Tibial artery (tissue), 4 donors: Measurements from ENCODE around the gene LIMS1.
"Not testable (repeated sequence)": the region's sequence is repeated elsewhere in the genome, so short reads cannot be mapped to it uniquely, and the experiment has no call there.

Source experiments
- DNase-seq, 2 donors: peaks; one replicate each; pipeline ENCODE4 v3.0.0-alpha.2; 2019
- H3K27ac ChIP-seq, 2 donors: fragments of 200-600 bp; sonication (generic) in 1 of 2; 1 replicate in 1 of 2; 2 replicates in 1 of 2; pipeline ENCODE4 v1.5.1; 2018 to 2019; ENCODE audit warnings: mild to moderate bottlenecking in 1 of 2
- H3K27me3 ChIP-seq, 2 donors: fragments of 200-600 bp; sonication (generic) in 1 of 2; one replicate each; pipeline versions ENCODE4 v1.5.1 to v1.6.0; 2016 to 2019
- H3K36me3 ChIP-seq, 3 donors: fragments of 200-600 bp; sonication (generic) in 2 of 3; one replicate each; pipeline ENCODE4 v1.5.1; 2016 to 2019; ENCODE audit warnings: mild to moderate bottlenecking in 2 of 3
- H3K4me1 ChIP-seq, 4 donors: fragments of 200-600 bp; sonication (generic) in 2 of 4; 1 replicate in 3 of 4; 2 replicates in 1 of 4; pipeline ENCODE4 v1.5.1; 2016 to 2019
- H3K4me3 ChIP-seq, 2 donors: fragments of 200-600 bp; sonication (generic) in 1 of 2; 1 replicate in 1 of 2; 2 replicates in 1 of 2; pipeline ENCODE4 v1.5.1; 2018 to 2019; ENCODE audit warnings: mild to moderate bottlenecking in 2 of 2
- H3K9me3 ChIP-seq, 3 donors: fragments of 200-600 bp; sonication (generic) in 1 of 3; one replicate each; pipeline ENCODE4 v1.5.1; 2016 to 2019
- intact Hi-C: fragments of 100-400 bp; cut with DNase I; formaldehyde crosslinking; loops from one replicate; pipeline ENCODE4 v1.15.0; 2023; ENCODE audit warnings: low total_unique reads
- TF ChIP-seq, protein P1 (sequence below), 2 experiments: fragments of 200-600 bp in 1 of 2; fragments of 450-650 bp in 1 of 2; IDR thresholded peaks; one replicate each; pipeline ENCODE4 v1.5.1; 2017 to 2019; ENCODE audit warnings: antibody characterized with exemption in 2 of 2, mild to moderate bottlenecking in 1 of 2, moderate library complexity in 1 of 2

The LIMS1 gene

GRCh38 chr2:108548208-108549003 lies 14.1 kb downstream of the LIMS1 start:
- Histone ChIP-seq H3K36me3 (no peaks in the 10 kb centered on the region), H3K27ac (no peak overlapping the region), H3K27me3 (no peaks in the 10 kb centered on the region), H3K9me3 (no peaks in the 10 kb centered on the region), H3K4me3 (no peak overlapping the region), H3K4me1 (peaks cover 0 to 30% (median 14%) of the 10 kb centered on the region in 4 donors)
- TF ChIP-seq, protein P1, sequence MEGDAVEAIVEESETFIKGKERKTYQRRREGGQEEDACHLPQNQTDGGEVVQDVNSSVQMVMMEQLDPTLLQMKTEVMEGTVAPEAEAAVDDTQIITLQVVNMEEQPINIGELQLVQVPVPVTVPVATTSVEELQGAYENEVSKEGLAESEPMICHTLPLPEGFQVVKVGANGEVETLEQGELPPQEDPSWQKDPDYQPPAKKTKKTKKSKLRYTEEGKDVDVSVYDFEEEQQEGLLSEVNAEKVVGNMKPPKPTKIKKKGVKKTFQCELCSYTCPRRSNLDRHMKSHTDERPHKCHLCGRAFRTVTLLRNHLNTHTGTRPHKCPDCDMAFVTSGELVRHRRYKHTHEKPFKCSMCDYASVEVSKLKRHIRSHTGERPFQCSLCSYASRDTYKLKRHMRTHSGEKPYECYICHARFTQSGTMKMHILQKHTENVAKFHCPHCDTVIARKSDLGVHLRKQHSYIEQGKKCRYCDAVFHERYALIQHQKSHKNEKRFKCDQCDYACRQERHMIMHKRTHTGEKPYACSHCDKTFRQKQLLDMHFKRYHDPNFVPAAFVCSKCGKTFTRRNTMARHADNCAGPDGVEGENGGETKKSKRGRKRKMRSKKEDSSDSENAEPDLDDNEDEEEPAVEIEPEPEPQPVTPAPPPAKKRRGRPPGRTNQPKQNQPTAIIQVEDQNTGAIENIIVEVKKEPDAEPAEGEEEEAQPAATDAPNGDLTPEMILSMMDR (IDR thresholded peaks at IDR 0.05) = no peak
- DNase-seq = no peak
- intact Hi-C loops = no loop called here

DNA sequence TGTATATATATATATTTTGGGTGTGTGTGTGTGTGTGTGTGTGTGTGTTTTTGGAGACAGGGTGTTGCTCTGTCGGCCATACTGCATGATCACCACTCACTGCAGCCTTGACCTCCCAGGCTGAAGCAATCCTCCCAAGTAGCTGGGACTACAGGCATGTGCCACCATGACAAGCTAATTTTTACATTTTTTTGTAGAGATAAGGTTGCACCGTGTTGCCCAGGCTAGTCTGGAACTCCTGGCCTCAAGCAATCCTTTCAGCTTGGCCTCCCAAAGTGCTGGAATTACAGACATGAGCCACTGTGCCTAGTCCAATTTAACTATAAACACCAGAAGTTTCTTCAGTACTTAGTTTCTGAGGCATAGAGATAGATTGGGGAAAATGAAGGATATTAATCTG lies 18.3 kb downstream of the LIMS1 start:
- peak overlapping the region in 1 of 2 donors; percentile 47 for H3K27ac ChIP-seq
- H3K4me3 ChIP-seq = no peak overlapping the region
- H3K9me3 ChIP-seq = no peaks in the 10 kb centered on the region
- DNase-seq = no peak
- H3K4me1 ChIP-seq = peaks cover 0 to 47% (median 26%) of the 10 kb centered on the region in 4 donors
- H3K36me3 ChIP-seq = no peaks in the 10 kb centered on the region
- H3K27me3 ChIP-seq = no peaks in the 10 kb centered on the region
- intact Hi-C loops = no loop called here
- TF ChIP-seq, protein P1 (IDR thresholded peaks at IDR 0.05) = no peak

- Histone ChIP-seq H3K4me3 (no peak overlapping the region), H3K27ac (peak overlapping the region; percentile 36 to 47), H3K9me3 (no peaks in the 10 kb centered on the region), H3K36me3 (no peaks in the 10 kb centered on the region), H3K27me3 (no peaks in the 10 kb centered on the region), H3K4me1 (peaks cover 0 to 39% (median 22%) of the 10 kb centered on the region in 4 donors)
- no peak for DNase-seq
- intact Hi-C loops = no loop called here
- TF ChIP-seq, protein P1 (IDR thresholded peaks at IDR 0.05) = no peak
Measured at GRCh38 chr2:108553209-108553919, 19.1 kb downstream of the LIMS1 start.

GRCh38 chr2:108554528-108554927 lies 20.3 kb downstream of the LIMS1 start:
- Histone ChIP-seq H3K9me3 (no peaks in the 10 kb centered on the region), H3K27ac (peak overlapping the region in 1 of 2 donors; percentile 47), H3K27me3 (no peaks in the 10 kb centered on the region), H3K4me3 (no peak overlapping the region), H3K36me3 (no peaks in the 10 kb centered on the region), H3K4me1 (peaks cover 0 to 31% (median 19%) of the 10 kb centered on the region in 4 donors)
- intact Hi-C loops = no loop called here
- TF ChIP-seq, protein P1 (IDR thresholded peaks at IDR 0.05) = no peak
- no peak for DNase-seq

DNA sequence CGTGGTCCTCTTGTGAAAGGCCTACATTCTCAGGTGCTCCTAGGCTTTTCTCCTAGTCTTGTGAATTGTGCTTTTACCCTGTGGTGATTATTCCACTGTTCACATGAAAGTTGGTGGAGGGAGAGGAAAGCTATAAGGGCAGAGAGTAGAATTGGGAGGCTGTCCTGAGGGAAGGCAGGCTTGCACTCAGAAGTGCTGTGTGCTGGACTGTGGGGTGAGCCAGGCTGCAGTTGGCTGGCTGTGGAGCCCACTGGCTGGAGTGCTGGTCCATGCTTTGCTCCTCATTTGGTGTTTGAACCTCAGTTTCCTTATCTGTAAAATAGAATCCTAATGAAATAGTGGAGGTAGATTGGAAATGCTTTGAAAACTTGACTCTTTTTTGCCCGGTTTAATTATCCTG lies 21.3 kb downstream of the LIMS1 start:
- Histone ChIP-seq H3K27ac (no peak overlapping the region), H3K4me3 (no peak overlapping the region), H3K27me3 (no peaks in the 10 kb centered on the region), H3K36me3 (no peaks in the 10 kb centered on the region), H3K4me1 (peaks cover 0 to 38% (median 22%) of the 10 kb centered on the region in 4 donors), H3K9me3 (no peaks in the 10 kb centered on the region)
- TF ChIP-seq, protein P1 (IDR thresholded peaks at IDR 0.05) = no peak
- intact Hi-C loops = no loop called here
- no peak for DNase-seq

DNA sequence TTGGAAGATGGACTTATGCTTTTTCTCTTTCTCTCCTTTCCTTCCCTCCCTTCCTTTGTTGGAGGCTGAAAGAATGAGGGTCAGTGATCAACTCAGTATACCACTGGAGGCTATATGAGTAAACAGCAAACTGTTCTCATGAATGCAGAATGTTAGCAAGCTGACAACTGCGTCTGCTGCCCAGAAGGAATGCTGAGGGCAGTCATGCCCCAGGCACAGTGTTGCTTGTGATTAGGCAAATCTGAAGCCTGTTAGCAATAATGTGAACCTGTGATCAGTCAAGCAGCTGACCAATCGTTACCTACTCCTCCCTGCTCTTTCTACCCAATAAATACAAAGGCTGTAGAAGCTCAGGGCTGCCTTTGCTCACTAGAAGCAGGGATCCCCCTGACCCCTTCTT lies 22.3 kb downstream of the LIMS1 start:
- H3K36me3 ChIP-seq, DNase-seq, H3K27me3 ChIP-seq, H3K27ac ChIP-seq, H3K9me3 ChIP-seq, intact Hi-C loops, H3K4me3 ChIP-seq: not testable (repeated sequence)
- peaks cover 0 to 48% (median 25%) of the 10 kb centered on the region in 4 donors for H3K4me1 ChIP-seq
